Neural cell (in vitro differentiated cells): ENCODE results near the gene SPRYD3. TPM values are rescaled to one million over a fixed set of nuclear protein-coding genes. Genes with fewer than 3 reads are reported as not detected.

Experiments used
- H2AFZ ChIP-seq: fragments of 200-600, 300-800 bp; sonication (generic), shearing (Covaris generic); 2 replicates; pipeline ENCODE4 v1.6.0; 2014; ENCODE audit warnings: low read depth, mild to moderate bottlenecking, antibody characterized with exemption, low read length, moderate library complexity
- H3F3A ChIP-seq: fragments of 200-600 bp; shearing (Covaris generic); 2 replicates; pipeline ENCODE4 v1.6.1; 2016; ENCODE audit warnings: mild to moderate bottlenecking, moderate library complexity, mixed read lengths, antibody characterized with exemption, low read length; ENCODE audit not compliant: insufficient read depth, poor library complexity, severe bottlenecking
- H3K27ac ChIP-seq: fragments of 200-600, 300-800 bp; sonication (generic), shearing (Covaris generic); 2 replicates; pipeline ENCODE4 v1.5.1; 2014; ENCODE audit warnings: mild to moderate bottlenecking, low read length, moderate library complexity
- H3K27me3 ChIP-seq: fragments of 300-800, 200-600 bp; sonication (generic), shearing (Covaris generic); 2 replicates; pipeline ENCODE4 v1.6.0; 2014; ENCODE audit warnings: mild to moderate bottlenecking, low read depth, low read length, moderate library complexity; ENCODE audit not compliant: insufficient read depth
- H3K36me3 ChIP-seq: fragments of 300-800, 200-600 bp; sonication (generic), shearing (Covaris generic); 2 replicates; pipeline ENCODE4 v1.5.1; 2014; ENCODE audit warnings: mild to moderate bottlenecking, antibody characterized with exemption, low read length, moderate library complexity; ENCODE audit not compliant: insufficient read depth
- H3K4me2 ChIP-seq: fragments of 300-800, 200-600 bp; sonication (generic), shearing (Covaris generic); 2 replicates; pipeline ENCODE4 v1.6.0; 2014; ENCODE audit warnings: mild to moderate bottlenecking, low read length
- H3K4me3 ChIP-seq: fragments of 300-800, 200-600 bp; sonication (generic), shearing (Covaris generic); 2 replicates; pipeline ENCODE4 v1.5.1; 2014; ENCODE audit warnings: mild to moderate bottlenecking, low read length, moderate library complexity
- H3K79me2 ChIP-seq: fragments of 200-600 bp; shearing (Covaris generic); replicated peaks from 2 replicates; pipeline ENCODE4 v1.6.0; 2014; ENCODE audit warnings: mild to moderate bottlenecking, low read length, moderate library complexity; ENCODE audit not compliant: insufficient read depth
- H3K9ac ChIP-seq: fragments of 300-800, 200-600 bp; sonication (generic), shearing (Covaris generic); 2 replicates; pipeline ENCODE4 v1.6.1; 2016; ENCODE audit warnings: mild to moderate bottlenecking, low read length, mixed read lengths
- H3K9me2 ChIP-seq: fragments of 200-600 bp; shearing (Covaris generic); 2 replicates; pipeline ENCODE4 v1.6.1; 2016; ENCODE audit warnings: mild to moderate bottlenecking, low read length, mixed read lengths; ENCODE audit not compliant: insufficient read depth
- H3K9me3 ChIP-seq: fragments of 200-600, 300-800 bp; sonication (generic), shearing (Covaris generic); 2 replicates; pipeline ENCODE4 v1.6.1; 2016; ENCODE audit warnings: mild to moderate bottlenecking, mixed run types, low read length, moderate library complexity, mixed read lengths
- H4K20me1 ChIP-seq: fragments of 200-600 bp; shearing (Covaris generic); 2 replicates; pipeline ENCODE4 v1.6.1; 2016; ENCODE audit warnings: mild to moderate bottlenecking, mixed run types; ENCODE audit not compliant: insufficient read depth
- EP300 ChIP-seq: fragments of 450-650 bp; conservative IDR thresholded peaks from 2 replicates; pipeline ENCODE4 v1.6.1; 2014; ENCODE audit warnings: antibody characterized with exemption, mild to moderate bottlenecking, moderate library complexity; ENCODE audit not compliant: poor library complexity, severe bottlenecking
- EZH2 ChIP-seq: fragments of 200-600, 300-800 bp; shearing (Covaris generic), sonication (generic); IDR thresholded peaks from 2 replicates; pipeline ENCODE4 v1.6.1; 2014; ENCODE audit warnings: antibody characterized with exemption, low read length, borderline replicate concordance, mild to moderate bottlenecking; ENCODE audit not compliant: insufficient read depth, poor library complexity, severe bottlenecking
- MXI1 ChIP-seq: fragments of 450-650 bp; conservative IDR thresholded peaks from 2 replicates; pipeline ENCODE4 v1.6.1; 2014; ENCODE audit warnings: antibody characterized with exemption, mild to moderate bottlenecking; ENCODE audit not compliant: poor library complexity, severe bottlenecking
- POLR2AphosphoS5 ChIP-seq: IDR thresholded peaks from 2 replicates; pipeline ENCODE4 v1.6.1; 2012
- RAD21 ChIP-seq: fragments of 450-650 bp; conservative IDR thresholded peaks from 2 replicates; pipeline ENCODE4 v1.6.1; 2014; ENCODE audit warnings: antibody characterized with exemption, mild to moderate bottlenecking, moderate library complexity
- SMC3 ChIP-seq: fragments of 450-650 bp; conservative IDR thresholded peaks from 2 replicates; pipeline ENCODE4 v1.6.1; 2014; ENCODE audit warnings: antibody characterized with exemption, mild to moderate bottlenecking, moderate library complexity; ENCODE audit not compliant: poor library complexity
- TAF1 ChIP-seq: IDR thresholded peaks from 2 replicates; pipeline ENCODE4 v1.6.1; 2012; ENCODE audit warnings: low read depth
- polyA plus RNA-seq: library from polyadenylated mRNA; depleted of rRNA; stranded (reverse); fragments of >200 nt; gene quantifications from 2 replicates; pipeline ENCODE4 v1.2.3, GENCODE V29; 2014
- TF ChIP-seq, protein P1 (sequence below): fragments of 450-650 bp; IDR thresholded peaks from 2 replicates; pipeline ENCODE4 v1.5.1; 2014; ENCODE audit warnings: antibody characterized with exemption, mild to moderate bottlenecking, moderate library complexity; ENCODE audit not compliant: poor library complexity, severe bottlenecking
- TF ChIP-seq, protein P2 (sequence below): IDR thresholded peaks from 2 replicates; pipeline ENCODE4 v1.6.1; 2012; ENCODE audit warnings: borderline replicate concordance

The SPRYD3 gene
- polyA plus RNA-seq, 1 donor from 2014 or later = 20.8 TPM

DNA sequence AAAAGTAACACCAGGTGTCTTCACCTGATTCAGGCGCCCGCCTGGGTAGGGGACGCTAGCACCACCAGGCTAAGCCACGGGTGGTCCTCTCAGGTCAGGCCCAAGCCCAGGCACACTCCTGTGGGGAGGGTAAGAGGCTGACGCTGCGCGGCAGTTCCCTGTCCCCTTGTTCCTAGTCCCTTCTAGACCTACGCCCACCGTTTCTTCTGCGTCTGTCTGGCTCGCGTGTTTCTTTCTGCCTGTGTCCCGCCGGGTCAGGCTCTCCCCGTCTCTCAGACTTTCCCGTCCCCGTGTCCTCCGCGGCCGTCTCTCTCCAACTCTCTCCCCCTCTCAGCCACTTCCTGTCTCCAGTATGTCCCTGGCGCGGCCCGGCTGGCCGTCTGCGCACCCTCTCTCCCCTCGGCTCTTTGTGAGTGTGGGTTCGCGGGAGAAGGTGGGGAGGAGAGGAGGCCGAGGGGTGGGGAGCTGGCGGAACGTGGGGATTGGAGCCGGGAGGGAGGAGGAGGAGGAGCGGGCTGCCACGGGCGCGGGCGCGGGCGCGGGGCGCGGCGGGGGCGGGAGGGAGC lies 32.5 kb downstream of the SPRYD3 start:
- H3K9ac ChIP-seq = peak overlapping the region; percentile 84
- TF ChIP-seq, protein P1, sequence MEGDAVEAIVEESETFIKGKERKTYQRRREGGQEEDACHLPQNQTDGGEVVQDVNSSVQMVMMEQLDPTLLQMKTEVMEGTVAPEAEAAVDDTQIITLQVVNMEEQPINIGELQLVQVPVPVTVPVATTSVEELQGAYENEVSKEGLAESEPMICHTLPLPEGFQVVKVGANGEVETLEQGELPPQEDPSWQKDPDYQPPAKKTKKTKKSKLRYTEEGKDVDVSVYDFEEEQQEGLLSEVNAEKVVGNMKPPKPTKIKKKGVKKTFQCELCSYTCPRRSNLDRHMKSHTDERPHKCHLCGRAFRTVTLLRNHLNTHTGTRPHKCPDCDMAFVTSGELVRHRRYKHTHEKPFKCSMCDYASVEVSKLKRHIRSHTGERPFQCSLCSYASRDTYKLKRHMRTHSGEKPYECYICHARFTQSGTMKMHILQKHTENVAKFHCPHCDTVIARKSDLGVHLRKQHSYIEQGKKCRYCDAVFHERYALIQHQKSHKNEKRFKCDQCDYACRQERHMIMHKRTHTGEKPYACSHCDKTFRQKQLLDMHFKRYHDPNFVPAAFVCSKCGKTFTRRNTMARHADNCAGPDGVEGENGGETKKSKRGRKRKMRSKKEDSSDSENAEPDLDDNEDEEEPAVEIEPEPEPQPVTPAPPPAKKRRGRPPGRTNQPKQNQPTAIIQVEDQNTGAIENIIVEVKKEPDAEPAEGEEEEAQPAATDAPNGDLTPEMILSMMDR = no peak
- peak; percentile 81 for TF ChIP-seq POLR2AphosphoS5
- no peak for TF ChIP-seq SMC3
- no peak for TF ChIP-seq RAD21
- no peak for TF ChIP-seq EZH2
- TF ChIP-seq TAF1 = no peak
- no peak for TF ChIP-seq EP300
- peak; percentile 17 for TF ChIP-seq MXI1
- TF ChIP-seq, protein P2, sequence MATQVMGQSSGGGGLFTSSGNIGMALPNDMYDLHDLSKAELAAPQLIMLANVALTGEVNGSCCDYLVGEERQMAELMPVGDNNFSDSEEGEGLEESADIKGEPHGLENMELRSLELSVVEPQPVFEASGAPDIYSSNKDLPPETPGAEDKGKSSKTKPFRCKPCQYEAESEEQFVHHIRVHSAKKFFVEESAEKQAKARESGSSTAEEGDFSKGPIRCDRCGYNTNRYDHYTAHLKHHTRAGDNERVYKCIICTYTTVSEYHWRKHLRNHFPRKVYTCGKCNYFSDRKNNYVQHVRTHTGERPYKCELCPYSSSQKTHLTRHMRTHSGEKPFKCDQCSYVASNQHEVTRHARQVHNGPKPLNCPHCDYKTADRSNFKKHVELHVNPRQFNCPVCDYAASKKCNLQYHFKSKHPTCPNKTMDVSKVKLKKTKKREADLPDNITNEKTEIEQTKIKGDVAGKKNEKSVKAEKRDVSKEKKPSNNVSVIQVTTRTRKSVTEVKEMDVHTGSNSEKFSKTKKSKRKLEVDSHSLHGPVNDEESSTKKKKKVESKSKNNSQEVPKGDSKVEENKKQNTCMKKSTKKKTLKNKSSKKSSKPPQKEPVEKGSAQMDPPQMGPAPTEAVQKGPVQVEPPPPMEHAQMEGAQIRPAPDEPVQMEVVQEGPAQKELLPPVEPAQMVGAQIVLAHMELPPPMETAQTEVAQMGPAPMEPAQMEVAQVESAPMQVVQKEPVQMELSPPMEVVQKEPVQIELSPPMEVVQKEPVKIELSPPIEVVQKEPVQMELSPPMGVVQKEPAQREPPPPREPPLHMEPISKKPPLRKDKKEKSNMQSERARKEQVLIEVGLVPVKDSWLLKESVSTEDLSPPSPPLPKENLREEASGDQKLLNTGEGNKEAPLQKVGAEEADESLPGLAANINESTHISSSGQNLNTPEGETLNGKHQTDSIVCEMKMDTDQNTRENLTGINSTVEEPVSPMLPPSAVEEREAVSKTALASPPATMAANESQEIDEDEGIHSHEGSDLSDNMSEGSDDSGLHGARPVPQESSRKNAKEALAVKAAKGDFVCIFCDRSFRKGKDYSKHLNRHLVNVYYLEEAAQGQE = peak; percentile 83
- no peaks in the 10 kb centered on the region for H3K36me3 ChIP-seq
- H3K9me2 ChIP-seq = no peaks in the 10 kb centered on the region
- H4K20me1 ChIP-seq = no peaks in the 10 kb centered on the region
- H3K4me2 ChIP-seq = peak overlapping the region; percentile 71
- H3F3A ChIP-seq = no peaks in the 10 kb centered on the region
- no peaks in the 10 kb centered on the region for H3K27me3 ChIP-seq
- peak overlapping the region; percentile 51 for H3K27ac ChIP-seq
- peak overlapping the region; percentile 97 for H2AFZ ChIP-seq
- H3K4me3 ChIP-seq = peak overlapping the region; percentile 69
- H3K9me3 ChIP-seq = no peaks in the 10 kb centered on the region
- no peaks in the 10 kb centered on the region for H3K79me2 ChIP-seq

DNA sequence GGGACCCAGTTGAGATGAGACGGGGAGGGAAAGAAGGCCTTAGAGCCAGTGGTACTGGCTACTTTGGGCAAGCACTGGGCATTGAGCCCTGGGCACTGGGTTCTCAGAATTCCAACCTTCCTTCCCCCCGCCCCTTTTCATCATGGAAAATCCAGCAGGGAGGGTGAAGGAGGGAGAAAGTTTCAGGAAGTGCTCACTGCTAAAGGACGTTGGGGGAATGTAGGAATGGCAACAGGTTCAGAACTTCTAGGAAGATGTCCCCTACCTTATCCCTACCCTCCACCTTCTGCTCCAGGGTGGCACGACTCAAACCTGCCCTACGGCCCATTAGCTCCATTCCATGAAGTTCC lies 33.5 kb downstream of the SPRYD3 start:
- no peaks in the 10 kb centered on the region for H3K79me2 ChIP-seq
- no peaks in the 10 kb centered on the region for H3K27me3 ChIP-seq
- no peaks in the 10 kb centered on the region for H3K9me3 ChIP-seq
- TF ChIP-seq EZH2 = no peak
- TF ChIP-seq SMC3 = no peak
- TF ChIP-seq, protein P2 = no peak
- no peak overlapping the region for H3K27ac ChIP-seq
- peak overlapping the region; percentile 69 for H3K4me3 ChIP-seq
- H3K9ac ChIP-seq = peak overlapping the region; percentile 84
- no peaks in the 10 kb centered on the region for H3K9me2 ChIP-seq
- H4K20me1 ChIP-seq = no peaks in the 10 kb centered on the region
- no peak overlapping the region for H2AFZ ChIP-seq
- H3K36me3 ChIP-seq = no peaks in the 10 kb centered on the region
- H3K4me2 ChIP-seq = no peak overlapping the region
- no peaks in the 10 kb centered on the region for H3F3A ChIP-seq
